GM12891 (cell line): ENCODE measurements around the gene PARD3.

Experiments
- DNase-seq: peaks from one replicate; pipeline ENCODE4 v3.0.0; 2011; ENCODE audit warnings: low spot score; ENCODE audit not compliant: insufficient read length
- FAIRE-seq: peaks from 2 replicates; lab custom pipeline; 2011; peaks lifted over from hg19 to GRCh38; lab: Jason Lieb, UNC
- PAX5 ChIP-seq: IDR thresholded peaks from 2 replicates; pipeline ENCODE4 v1.6.1; 2011; ENCODE audit warnings: low read length, moderate library complexity, mild to moderate bottlenecking; ENCODE audit not compliant: insufficient read depth, severe bottlenecking
- POLR2A ChIP-seq: IDR thresholded peaks from 2 replicates; pipeline ENCODE4 v1.6.1; 2011; ENCODE audit warnings: low read depth, low read length, control low read depth
- POLR2AphosphoS5 ChIP-seq: IDR thresholded peaks from 2 replicates; pipeline ENCODE4 v1.6.1; 2011; ENCODE audit warnings: low read depth, low read length, control low read depth
- POU2F2 ChIP-seq: IDR thresholded peaks from 2 replicates; pipeline ENCODE4 v1.6.1; 2011; ENCODE audit warnings: low read depth, mild to moderate bottlenecking, control low read depth, low read length, moderate library complexity
- SPI1 ChIP-seq: IDR thresholded peaks from 2 replicates; pipeline ENCODE4 v1.6.1; 2011; ENCODE audit warnings: low read depth, low read length, control low read depth
- TAF1 ChIP-seq: IDR thresholded peaks from 2 replicates; pipeline ENCODE4 v1.6.1; 2011; ENCODE audit warnings: low read depth, low read length, control low read depth

The PARD3 gene

DNA sequence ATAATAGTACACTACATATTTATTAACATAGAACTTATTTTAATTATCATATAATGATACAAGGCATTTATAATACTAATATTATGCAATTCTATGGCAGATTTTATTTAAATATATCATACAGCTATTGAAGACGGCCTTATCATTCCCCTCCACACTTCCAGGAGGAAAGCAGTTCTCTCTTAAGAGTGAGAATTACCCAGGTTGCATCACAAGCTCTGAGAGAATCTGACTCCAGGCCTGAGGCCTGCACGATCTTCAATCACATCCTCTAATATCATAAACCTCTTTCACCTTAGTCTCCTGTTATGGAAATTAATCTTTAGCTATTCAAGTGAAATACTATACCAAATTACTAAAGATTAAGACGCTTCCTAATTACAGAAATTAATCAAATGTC lies 564.4 kb downstream of the PARD3 start:
- FAIRE-seq (no peak), DNase-seq (no peak)
- TF ChIP-seq TAF1, result no peak
- TF ChIP-seq PAX5, result no peak
- no peak for TF ChIP-seq POU2F2
- TF ChIP-seq SPI1, result no peak
- no peak for TF ChIP-seq POLR2A
- TF ChIP-seq POLR2AphosphoS5, result no peak

DNA sequence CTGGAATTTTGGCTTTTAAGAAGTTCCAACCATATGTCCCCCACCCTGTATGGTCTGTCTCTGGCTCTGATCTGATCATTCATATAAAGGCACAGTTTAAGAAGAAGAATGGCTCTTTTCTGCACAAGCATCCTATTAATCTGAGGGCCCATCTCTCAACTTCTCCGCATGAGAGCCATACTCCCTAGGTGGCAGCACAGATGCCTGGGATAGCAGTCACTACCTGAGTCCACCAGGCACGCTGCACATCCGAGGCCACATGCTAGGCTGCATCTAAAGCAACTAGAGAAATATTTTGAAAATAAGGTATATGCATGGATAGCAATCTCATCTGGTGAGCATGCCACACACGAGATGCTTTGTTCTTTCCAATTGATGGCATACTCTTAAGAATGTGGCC lies 565.5 kb downstream of the PARD3 start:
- no peak for TF ChIP-seq PAX5
- no peak for TF ChIP-seq POLR2A
- TF ChIP-seq TAF1, result no peak
- TF ChIP-seq POU2F2, result no peak
- TF ChIP-seq POLR2AphosphoS5, result no peak
- TF ChIP-seq SPI1, result no peak
- DNase-seq (peak; percentile 12), FAIRE-seq (peak; percentile 51)

DNA sequence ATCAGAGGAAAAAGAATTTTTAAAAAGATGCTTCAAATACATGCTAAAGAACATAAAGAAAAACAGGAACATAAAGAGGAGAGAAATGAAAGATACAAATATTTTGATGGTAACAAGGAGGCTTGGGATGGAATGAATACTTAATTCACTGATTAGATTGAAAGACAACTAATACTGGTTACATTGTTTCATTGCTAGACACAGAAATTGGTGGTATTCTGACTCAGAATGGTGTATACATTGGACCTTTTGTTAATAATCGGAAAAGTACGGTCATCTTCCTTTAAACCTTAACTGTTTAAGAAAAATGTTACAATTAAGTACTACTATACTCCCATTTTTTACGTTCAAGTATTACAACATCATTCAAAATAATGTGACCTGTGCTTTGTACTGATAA lies 567.5 kb downstream of the PARD3 start:
- FAIRE-seq (no peak), DNase-seq (no peak)
- no peak for TF ChIP-seq POLR2AphosphoS5
- TF ChIP-seq SPI1, result no peak
- TF ChIP-seq POLR2A, result no peak
- TF ChIP-seq TAF1, result no peak
- no peak for TF ChIP-seq POU2F2
- no peak for TF ChIP-seq PAX5

DNA sequence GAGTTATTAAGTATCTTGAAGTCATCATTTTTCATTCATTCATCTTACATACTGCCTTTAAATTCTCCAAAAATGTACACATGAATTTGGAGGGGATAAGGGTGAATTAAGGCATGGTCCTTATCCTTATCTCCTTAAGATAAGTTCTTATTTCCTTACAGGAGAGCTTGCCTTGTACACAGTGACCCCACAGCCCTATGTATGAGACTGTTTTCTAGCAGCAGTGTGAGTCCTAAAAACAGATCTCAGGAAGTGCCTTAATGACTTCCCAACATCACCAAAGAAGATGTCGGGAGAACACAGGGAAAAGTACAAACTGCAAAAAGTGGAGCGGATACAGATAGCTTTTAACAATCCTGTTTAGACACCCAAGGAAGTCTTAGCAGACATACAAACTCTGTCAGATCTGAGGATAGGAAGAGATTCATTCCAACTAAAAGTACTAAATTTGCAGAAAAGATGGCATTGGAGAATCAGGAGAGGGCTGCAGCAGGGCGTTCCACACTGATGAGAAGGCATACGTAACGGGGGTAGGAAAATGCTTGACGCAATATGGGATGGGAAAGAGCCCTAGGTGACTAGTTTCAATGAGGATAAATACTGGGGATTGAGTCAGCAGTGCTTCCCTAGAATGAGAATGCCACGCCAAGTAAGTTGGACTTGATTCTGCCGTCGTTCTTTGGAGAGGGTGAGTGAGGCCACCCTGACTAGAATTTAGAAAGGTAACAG lies 570.2 kb downstream of the PARD3 start:
- DNase-seq, result no peak
- FAIRE-seq, result no peak

DNA sequence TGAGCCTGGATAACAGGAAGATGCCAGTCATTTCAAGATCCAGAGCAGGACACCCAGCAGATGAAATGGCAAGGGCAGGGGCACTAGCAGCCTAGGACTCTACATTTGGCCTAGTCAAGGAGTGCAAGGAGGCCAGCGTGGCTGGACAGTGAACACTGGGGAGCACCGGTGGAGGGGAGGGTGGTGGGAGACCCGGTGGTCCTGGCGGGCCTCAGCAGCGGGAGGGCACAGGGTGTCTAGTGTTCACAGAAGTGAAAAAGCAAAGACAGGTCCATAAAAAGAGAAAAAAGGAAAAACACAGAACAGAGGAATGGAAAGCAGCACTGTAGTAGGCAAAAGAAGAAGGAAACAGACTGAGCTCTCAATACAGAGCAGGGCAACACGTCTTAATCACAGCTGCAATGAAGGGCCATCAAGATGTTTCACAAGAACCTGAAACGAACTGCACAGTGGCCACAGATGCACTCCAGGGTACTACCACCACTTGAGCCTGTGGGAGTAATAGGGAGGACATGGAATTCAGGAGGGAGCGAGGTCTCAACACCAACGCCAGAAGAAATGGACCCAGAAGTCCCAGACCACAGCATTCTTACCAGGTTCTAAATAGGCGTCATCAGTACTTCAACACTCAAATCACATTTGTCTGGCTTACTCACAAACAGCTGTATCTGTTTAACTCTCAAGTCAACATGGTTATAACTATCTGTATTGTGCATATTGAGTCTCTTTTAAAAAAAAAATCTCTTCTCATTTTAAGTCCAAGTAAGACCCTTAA lies 573.7 kb downstream of the PARD3 start:
- no peak for FAIRE-seq
- TF ChIP-seq POLR2A (no peak), PAX5 (no peak), SPI1 (no peak), POU2F2 (no peak), TAF1 (no peak), POLR2AphosphoS5 (no peak)
- DNase-seq, result no peak

More for the DNA sequence above, 570.2 kb downstream of the PARD3 start:
- no peak for TF ChIP-seq PAX5

DNA sequence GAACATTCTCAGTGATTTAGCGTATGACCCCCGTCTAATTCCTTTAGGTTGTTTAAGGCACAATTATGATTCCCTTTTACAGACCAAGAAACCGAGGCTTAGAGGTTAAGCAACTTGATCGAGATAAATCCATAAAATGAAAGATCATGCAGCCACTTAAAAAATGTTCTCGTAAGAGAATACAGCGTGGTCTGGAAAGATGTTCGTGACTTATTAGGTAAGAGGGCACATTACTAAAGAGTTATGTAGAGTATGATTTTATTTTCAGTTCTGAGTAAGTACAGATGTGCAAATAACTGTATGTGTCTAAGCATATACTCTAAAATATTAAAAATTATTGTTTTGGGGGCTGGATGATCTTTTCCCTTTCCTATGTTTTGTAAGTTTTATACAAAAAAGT lies 575.1 kb downstream of the PARD3 start:
- TF ChIP-seq PAX5, result no peak
- no peak for TF ChIP-seq POLR2AphosphoS5
- TF ChIP-seq TAF1, result no peak
- no peak for DNase-seq
- FAIRE-seq, result no peak

DNA sequence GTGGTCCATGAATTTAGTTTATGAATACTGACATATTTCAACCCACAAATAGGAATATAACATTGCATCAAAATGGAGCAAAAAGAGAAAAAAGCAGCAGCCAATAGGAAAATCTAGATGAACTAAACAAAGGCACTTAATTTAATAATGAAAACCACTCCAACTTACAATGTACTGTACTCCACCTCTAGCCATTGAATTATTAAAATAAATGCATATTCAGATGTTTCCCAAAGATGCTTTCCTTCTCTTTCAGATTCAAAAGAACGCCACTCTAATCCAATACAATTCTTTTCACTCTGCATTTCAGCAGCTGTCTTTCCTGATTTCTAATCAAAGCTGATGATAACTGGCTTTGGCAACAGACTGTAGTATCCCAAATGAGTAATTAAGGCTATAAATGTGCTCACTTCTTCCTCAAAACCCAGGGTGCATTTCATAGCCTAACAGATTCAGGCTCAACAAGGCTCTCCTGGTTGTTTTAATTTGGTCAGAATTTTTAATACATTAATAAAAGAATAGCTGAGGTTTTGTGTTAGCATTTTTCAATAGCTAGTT lies 577.1 kb downstream of the PARD3 start:
- TF ChIP-seq TAF1 (no peak), PAX5 (no peak), SPI1 (no peak), POLR2A (no peak), POU2F2 (no peak), POLR2AphosphoS5 (no peak)
- DNase-seq, result no peak
- no peak for FAIRE-seq

DNA sequence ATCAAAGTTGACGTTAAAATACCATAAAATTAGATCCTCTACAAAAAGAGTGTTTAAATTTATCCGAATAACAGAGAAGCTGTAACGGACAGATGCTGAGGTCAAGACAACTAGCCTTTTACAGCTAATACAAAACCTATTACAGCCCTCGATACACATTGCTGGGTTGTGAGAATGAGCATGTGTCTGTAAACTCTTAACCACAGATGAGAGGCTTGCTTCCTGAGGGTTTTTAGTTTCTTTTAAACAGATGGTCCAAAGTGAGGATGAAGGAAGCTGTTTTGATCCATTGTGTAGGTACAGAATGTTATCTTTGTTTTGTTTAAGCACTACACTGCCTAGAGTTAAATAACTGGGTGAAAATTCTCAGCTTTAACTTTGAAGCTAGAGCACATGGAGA lies 578.2 kb downstream of the PARD3 start:
- DNase-seq (peak; percentile 6), FAIRE-seq (peak; percentile 20)
- TF ChIP-seq SPI1 (no peak), PAX5 (no peak), POLR2AphosphoS5 (no peak), TAF1 (no peak), POU2F2 (no peak), POLR2A (no peak)

DNA sequence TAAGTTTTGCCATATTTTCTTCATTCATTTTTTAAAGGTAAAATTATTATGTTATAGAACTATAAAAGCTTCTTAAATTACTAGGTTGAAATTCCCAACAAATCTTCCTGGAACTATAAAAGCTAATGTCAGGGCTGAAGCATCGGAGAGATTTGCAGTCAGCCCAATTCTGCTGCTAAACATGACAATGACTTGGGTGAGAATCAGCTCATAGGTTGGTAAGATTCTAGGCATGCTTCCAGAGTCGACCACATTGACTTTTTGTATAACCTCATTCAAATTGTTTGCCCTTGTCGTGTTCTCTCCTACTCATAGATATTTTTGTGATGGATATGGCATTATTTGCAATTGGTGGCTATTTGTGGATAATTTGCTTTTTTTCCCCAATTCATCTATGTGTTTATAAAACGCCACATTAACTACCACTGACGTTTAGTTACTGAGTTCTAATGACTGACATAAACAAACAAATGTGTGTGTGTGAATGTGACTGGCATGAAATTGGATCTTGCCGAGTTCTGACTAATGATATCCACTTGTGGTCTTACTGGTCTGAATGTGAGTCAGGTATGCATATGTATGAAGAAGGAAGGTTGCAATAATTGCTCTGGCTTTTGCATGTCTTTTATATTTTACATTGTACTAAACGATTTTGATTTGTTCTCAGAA lies 579.8 kb downstream of the PARD3 start:
- TF ChIP-seq TAF1 (no peak), POU2F2 (no peak), POLR2AphosphoS5 (no peak), PAX5 (no peak), POLR2A (no peak), SPI1 (no peak)
- FAIRE-seq (no peak), DNase-seq (no peak)

DNA sequence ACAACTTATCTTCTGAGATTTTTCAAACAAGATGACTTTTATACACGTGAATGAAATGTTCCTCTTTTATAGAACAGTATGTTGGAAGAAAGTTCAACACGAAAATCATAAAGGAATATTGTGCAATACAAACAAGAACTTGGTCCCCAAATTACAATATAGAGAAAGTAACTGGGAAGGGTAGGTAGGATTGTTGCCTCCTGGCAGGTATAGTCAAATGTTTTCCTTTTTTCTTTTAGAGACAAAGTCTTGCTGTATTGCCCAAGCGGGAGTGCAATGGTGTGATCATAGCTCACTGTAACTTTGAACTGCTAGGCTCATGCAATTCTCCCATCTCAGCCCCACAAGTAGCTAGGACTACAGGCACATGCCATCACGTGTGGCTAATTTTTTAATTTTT lies 582.6 kb downstream of the PARD3 start:
- TF ChIP-seq POU2F2, result no peak
- TF ChIP-seq POLR2AphosphoS5, result no peak
- no peak for TF ChIP-seq SPI1
- TF ChIP-seq TAF1, result no peak
- TF ChIP-seq POLR2A, result no peak
- TF ChIP-seq PAX5, result no peak
- DNase-seq (no peak), FAIRE-seq (no peak)
